H7 (cell line): ENCODE results near the gene CEP104. TPM values are rescaled to one million over a fixed set of nuclear protein-coding genes. Genes with fewer than 3 reads are reported as not detected.

Experiments used
- DNase-seq: peaks from one replicate; pipeline ENCODE4 v3.0.0; 2012
- H3K27me3 ChIP-seq: 2 replicates; pipeline ENCODE4 v1.6.0; 2011; ENCODE audit warnings: mild to moderate bottlenecking, low read length; ENCODE audit not compliant: control insufficient read depth, insufficient read depth
- H3K36me3 ChIP-seq: replicated peaks from 2 replicates; pipeline ENCODE4 v1.5.1; 2011; ENCODE audit warnings: low read length; ENCODE audit not compliant: control insufficient read depth, insufficient read depth
- H3K4me3 ChIP-seq: 2 replicates; pipeline ENCODE4 v1.5.1; 2011; ENCODE audit warnings: low read depth, mild to moderate bottlenecking, control low read depth, low read length, moderate library complexity; ENCODE audit not compliant: insufficient read depth
- total RNA-seq: library from RNA; depleted of rRNA; stranded (reverse); fragments of >200 nt; shearing (Covaris generic); gene quantifications from 2 replicates; pipeline ENCODE4 v1.2.3, GENCODE V29; 2014; rRNA removed

CEP104 gene
- total RNA-seq, 1 experiment from 2014 or later = 22.8 TPM

GRCh38 chr1:3772027-3772714 is 84.8 kb downstream of the CEP104 start:
- peaks cover 11% of the 10 kb centered on the region for H3K27me3 ChIP-seq

GRCh38 chr1:3771108-3772026 is 85.6 kb downstream of the CEP104 start:
- peak overlapping the region; percentile 70 for H3K4me3 ChIP-seq
- DNase-seq = peak; percentile 85
- H3K27me3 ChIP-seq = peaks cover 11% of the 10 kb centered on the region
- no peaks in the 10 kb centered on the region; the same call in 1 of the 2 replicates for H3K36me3 ChIP-seq

More at GRCh38 chr1:3772027-3772714, 84.8 kb downstream of the CEP104 start:
- DNase-seq = peak; percentile 100
- Histone ChIP-seq H3K4me3 (peak overlapping the region; percentile 70), H3K36me3 (no peaks in the 10 kb centered on the region; the same call in 1 of the 2 replicates)

- H3K36me3 ChIP-seq = no peaks in the 10 kb centered on the region; the same call in 1 of the 2 replicates
- no peak for DNase-seq
- H3K27me3 ChIP-seq = peaks cover 11% of the 10 kb centered on the region
- H3K4me3 ChIP-seq = no peak overlapping the region
Measured at GRCh38 chr1:3770047-3770765, 86.8 kb downstream of the CEP104 start.

GRCh38 chr1:3768811-3769390 is 88.1 kb downstream of the CEP104 start:
- Histone ChIP-seq H3K27me3 (peaks cover 11% of the 10 kb centered on the region), H3K4me3 (no peak overlapping the region), H3K36me3 (no peaks in the 10 kb centered on the region; the same call in 1 of the 2 replicates)
- no peak for DNase-seq

- Histone ChIP-seq H3K4me3 (no peak overlapping the region), H3K27me3 (peaks cover 7% of the 10 kb centered on the region), H3K36me3 (no peaks in the 10 kb centered on the region; the same call in 1 of the 2 replicates)
- DNase-seq = no peak
Measured at GRCh38 chr1:3767328-3767925, 89.6 kb downstream of the CEP104 start.

- H3K27me3 ChIP-seq = no peaks in the 10 kb centered on the region; the same call in none of the 2 replicates
- no peak overlapping the region for H3K4me3 ChIP-seq
- H3K36me3 ChIP-seq = no peaks in the 10 kb centered on the region; the same call in 1 of the 2 replicates
- DNase-seq = no peak
Measured at GRCh38 chr1:3763351-3764125, 93.5 kb downstream of the CEP104 start.

- DNase-seq = no peak
- H3K27me3 ChIP-seq = no peaks in the 10 kb centered on the region; the same call in 1 of the 2 replicates
- H3K4me3 ChIP-seq = no peak overlapping the region
- no peaks in the 10 kb centered on the region for H3K36me3 ChIP-seq
Measured at GRCh38 chr1:3762873-3763228, 94.2 kb downstream of the CEP104 start.

GRCh38 chr1:3762151-3762872 is 94.7 kb downstream of the CEP104 start:
- H3K36me3 ChIP-seq = no peaks in the 10 kb centered on the region
- no peak overlapping the region for H3K4me3 ChIP-seq
- no peak for DNase-seq

More at GRCh38 chr1:3762151-3762872, 94.7 kb downstream of the CEP104 start:
- no peaks in the 10 kb centered on the region; the same call in 1 of the 2 replicates for H3K27me3 ChIP-seq

Other genes starting within 250 kb of the CEP104 start
- 22.8 and 27.1 TPM in 2 replicates for gene MEGF6, start 245.7 kb downstream of the CEP104 start, total RNA-seq
- 19.6 and 22.0 TPM in 2 replicates for gene TPRG1L, start 232.2 kb downstream of the CEP104 start, total RNA-seq
- gene WRAP73, start 207.1 kb downstream of the CEP104 start, total RNA-seq = 31.5 and 33.1 TPM in 2 replicates
- 0.55 and 1.6 TPM in 2 replicates for gene TP73, start 204.7 kb downstream of the CEP104 start, total RNA-seq
- 0.04 and 0.07 TPM in 2 replicates for gene CCDC27, start 104.8 kb downstream of the CEP104 start, total RNA-seq
- 5.0 and 6.5 TPM in 2 replicates for gene SMIM1, start 84.5 kb downstream of the CEP104 start, total RNA-seq
- 113 and 130 TPM in 2 replicates for gene LRRC47, start 60.7 kb downstream of the CEP104 start, total RNA-seq
- gene DFFB, start 265 bp upstream of the CEP104 start, total RNA-seq = 12.1 and 14.1 TPM in 2 replicates
- gene C1orf174, start 43.1 kb upstream of the CEP104 start, total RNA-seq = 60.5 and 63.9 TPM in 2 replicates